Uterus (tissue), 2 donors: Measurements from ENCODE around the gene INAFM2.

ENCODE experiments used
- POLR2A ChIP-seq, 2 donors: fragments of 450-650 bp; IDR thresholded peaks; one replicate each; pipeline ENCODE4 v1.6.1; 2016; ENCODE audit warnings: antibody characterized with exemption in 2 of 2, mild to moderate bottlenecking in 1 of 2, moderate library complexity in 1 of 2
- TF ChIP-seq, protein P1 (sequence below), 4 experiments: fragments of 200-600 bp in 2 of 4; fragments of 450-650 bp in 2 of 4; sonication (generic) in 2 of 4; IDR thresholded peaks; one replicate each; pipeline ENCODE4 v1.5.1; 2016 to 2019; ENCODE audit warnings: antibody characterized with exemption in 4 of 4, mild to moderate bottlenecking in 2 of 4, moderate library complexity in 1 of 4

DNA sequence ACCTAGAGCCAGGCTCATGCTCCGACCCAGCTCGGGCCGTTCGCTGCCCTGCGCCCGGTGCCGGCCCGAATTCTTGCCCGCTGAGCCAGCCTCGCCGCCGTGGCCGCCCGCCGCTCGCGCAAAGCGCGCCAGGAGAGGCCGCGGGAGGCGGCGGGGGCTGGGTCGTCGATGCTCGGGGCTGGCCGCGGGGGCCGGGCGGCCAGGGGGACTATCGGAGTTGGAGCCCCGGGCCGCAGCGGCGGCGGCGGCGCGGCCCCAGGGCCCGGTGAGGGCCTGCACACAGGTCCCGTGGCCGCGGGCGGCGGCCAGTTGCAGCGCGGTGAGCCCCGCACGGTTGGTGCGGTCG, 41.7 kb upstream of the INAFM2 start:
- TF ChIP-seq, protein P1, sequence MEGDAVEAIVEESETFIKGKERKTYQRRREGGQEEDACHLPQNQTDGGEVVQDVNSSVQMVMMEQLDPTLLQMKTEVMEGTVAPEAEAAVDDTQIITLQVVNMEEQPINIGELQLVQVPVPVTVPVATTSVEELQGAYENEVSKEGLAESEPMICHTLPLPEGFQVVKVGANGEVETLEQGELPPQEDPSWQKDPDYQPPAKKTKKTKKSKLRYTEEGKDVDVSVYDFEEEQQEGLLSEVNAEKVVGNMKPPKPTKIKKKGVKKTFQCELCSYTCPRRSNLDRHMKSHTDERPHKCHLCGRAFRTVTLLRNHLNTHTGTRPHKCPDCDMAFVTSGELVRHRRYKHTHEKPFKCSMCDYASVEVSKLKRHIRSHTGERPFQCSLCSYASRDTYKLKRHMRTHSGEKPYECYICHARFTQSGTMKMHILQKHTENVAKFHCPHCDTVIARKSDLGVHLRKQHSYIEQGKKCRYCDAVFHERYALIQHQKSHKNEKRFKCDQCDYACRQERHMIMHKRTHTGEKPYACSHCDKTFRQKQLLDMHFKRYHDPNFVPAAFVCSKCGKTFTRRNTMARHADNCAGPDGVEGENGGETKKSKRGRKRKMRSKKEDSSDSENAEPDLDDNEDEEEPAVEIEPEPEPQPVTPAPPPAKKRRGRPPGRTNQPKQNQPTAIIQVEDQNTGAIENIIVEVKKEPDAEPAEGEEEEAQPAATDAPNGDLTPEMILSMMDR (IDR thresholded peaks at IDR 0.05) = no peak
- TF ChIP-seq POLR2A (IDR thresholded peaks at IDR 0.05) = no peak
